GM19240 (cell line): ENCODE results near the gene PIP5KL1.

ENCODE experiments used
- DNase-seq: peaks from one replicate; pipeline ENCODE4 v3.0.0; 2011; ENCODE audit warnings: low spot score; ENCODE audit not compliant: insufficient read length

Gene PIP5KL1

GRCh38 chr9:127949827-127950512 lies 19.4 kb upstream of the PIP5KL1 start:
- DNase-seq, result no peak

- no peak for DNase-seq
Measured at GRCh38 chr9:127947841-127948710, 17.5 kb upstream of the PIP5KL1 start.

- no peak for DNase-seq
Measured at GRCh38 chr9:127946728-127947127, 16.2 kb upstream of the PIP5KL1 start.

GRCh38 chr9:127945942-127946341 lies 15.4 kb upstream of the PIP5KL1 start:
- DNase-seq, result no peak

- DNase-seq, result no peak
Measured at GRCh38 chr9:127945338-127945737, 14.8 kb upstream of the PIP5KL1 start.

- DNase-seq, result no peak
Measured at GRCh38 chr9:127944586-127945218, 14.1 kb upstream of the PIP5KL1 start.

- DNase-seq, result peak; percentile 73
Measured at GRCh38 chr9:127943731-127944144, 13.2 kb upstream of the PIP5KL1 start.

GRCh38 chr9:127943011-127943662 lies 12.6 kb upstream of the PIP5KL1 start:
- DNase-seq, result no peak

- no peak for DNase-seq
Measured at GRCh38 chr9:127942216-127943010, 11.8 kb upstream of the PIP5KL1 start.

- DNase-seq, result no peak
Measured at GRCh38 chr9:127941961-127942215, 11.3 kb upstream of the PIP5KL1 start.

- no peak for DNase-seq
Measured at GRCh38 chr9:127941062-127941960, 10.7 kb upstream of the PIP5KL1 start.

GRCh38 chr9:127940593-127940992 lies 10.0 kb upstream of the PIP5KL1 start:
- no peak for DNase-seq

GRCh38 chr9:127938298-127938690 lies 7.7 kb upstream of the PIP5KL1 start:
- no peak for DNase-seq

GRCh38 chr9:127937388-127938297 lies 7.1 kb upstream of the PIP5KL1 start, which contains the start of gene DPM2:
Gene DPM2, minus strand, starts transcription at chr9:127937854. Its CDS starts 34 bp downstream, at chr9:127937820.
- DNase-seq, result peak; percentile 97

GRCh38 chr9:127937056-127937387 lies 6.4 kb upstream of the PIP5KL1 start:
- DNase-seq, result no peak

- no peak for DNase-seq
Measured at GRCh38 chr9:127936347-127936852, 5.8 kb upstream of the PIP5KL1 start.

- no peak for DNase-seq
Measured at GRCh38 chr9:127935765-127936221, 5.2 kb upstream of the PIP5KL1 start.

- DNase-seq, result no peak
Measured at GRCh38 chr9:127934986-127935385, 4.4 kb upstream of the PIP5KL1 start.

- no peak for DNase-seq
Measured at GRCh38 chr9:127934248-127934647, 3.7 kb upstream of the PIP5KL1 start.
